T-helper 22 cell (primary cell): ENCODE results near the gene PIM2.
"Not testable (repeated sequence)": the region's sequence is repeated elsewhere in the genome, so short reads cannot be mapped to it uniquely, and the experiment has no call there.

ENCODE experiments used
- DNase-seq: peaks from one replicate; pipeline ENCODE4 v3.0.0-alpha.2; 2020; ENCODE audit warnings: low read depth

The PIM2 gene

GRCh38 chrX:48905090-48905790, 13.6 kb downstream of the PIM2 start:
- no peak for DNase-seq

- no peak for DNase-seq
Observed at GRCh38 chrX:48904626-48905025, 14.2 kb downstream of the PIM2 start.

GRCh38 chrX:48904180-48904579, 14.6 kb downstream of the PIM2 start:
- no peak for DNase-seq

GRCh38 chrX:48903290-48903689, 15.5 kb downstream of the PIM2 start:
- no peak for DNase-seq

- DNase-seq = no peak
Observed at GRCh38 chrX:48902776-48903175, 16.0 kb downstream of the PIM2 start.

GRCh38 chrX:48902135-48902534, 16.7 kb downstream of the PIM2 start:
- DNase-seq = no peak

- DNase-seq = no peak
Observed at GRCh38 chrX:48901069-48901468, 17.8 kb downstream of the PIM2 start.

- DNase-seq = no peak
Observed at GRCh38 chrX:48899078-48899410, 19.8 kb downstream of the PIM2 start.

GRCh38 chrX:48897625-48898306, 21.1 kb downstream of the PIM2 start, which contains the start of the genes PQBP1 and TIMM17B:
PQBP1 (plus strand) TSS chrX:48897930; CDS start chrX:48898510, 580 bp downstream.
TIMM17B (minus strand) TSS chrX:48897768; CDS start chrX:48897749, 19 bp downstream.
- peak; percentile 81 for DNase-seq

- peak; percentile 51 for DNase-seq
Observed at GRCh38 chrX:48897157-48897624, 21.6 kb downstream of the PIM2 start.

- no peak for DNase-seq
Observed at GRCh38 chrX:48896611-48897011, 22.2 kb downstream of the PIM2 start.

GRCh38 chrX:48894891-48895290, 23.9 kb downstream of the PIM2 start:
- no peak for DNase-seq

- DNase-seq = no peak
Observed at GRCh38 chrX:48893556-48894348, 25.1 kb downstream of the PIM2 start.

- no peak for DNase-seq
Observed at GRCh38 chrX:48892896-48893295, 25.9 kb downstream of the PIM2 start.

GRCh38 chrX:48891402-48892288, 27.2 kb downstream of the PIM2 start:
- DNase-seq = peak; percentile 70

GRCh38 chrX:48890934-48891401, 27.9 kb downstream of the PIM2 start:
- peak; percentile 13 for DNase-seq

- no peak for DNase-seq
Observed at GRCh38 chrX:48890296-48890925, 28.4 kb downstream of the PIM2 start.

- DNase-seq = not testable (repeated sequence)
Observed at GRCh38 chrX:48886586-48886985, 32.2 kb downstream of the PIM2 start.

- DNase-seq = no peak
Observed at GRCh38 chrX:48883729-48884128, 35.1 kb downstream of the PIM2 start.

GRCh38 chrX:48876944-48877343, 41.9 kb downstream of the PIM2 start:
- DNase-seq = not testable (repeated sequence)

GRCh38 chrX:48872017-48872416, 46.8 kb downstream of the PIM2 start:
- DNase-seq = not testable (repeated sequence)
